GM13976 (cell line): ENCODE data around the gene PTCH1.

Experiments
- DNase-seq: peaks from one replicate; pipeline ENCODE4 v3.0.0; 2012; ENCODE audit warnings: low spot score
- in situ Hi-C: fragments of 300-500 bp; cut with MboI; formaldehyde crosslinking; loops from one replicate; pipeline ENCODE4 v1.12.0; 2022; ENCODE audit warnings: low sequenced_read_pairs, mixed read lengths, inconsistent platforms; ENCODE audit not compliant: unreplicated experiment
- TF ChIP-seq, protein P1 (sequence below): IDR thresholded peaks from 2 replicates; pipeline ENCODE4 v1.5.1; 2012; ENCODE audit warnings: borderline replicate concordance, mild to moderate bottlenecking; ENCODE audit not compliant: insufficient read depth; ENCODE audit errors: extremely low read depth, missing control alignments, control extremely low read depth

The PTCH1 gene

GRCh38 chr9:95461448-95462248, 55.1 kb downstream of the PTCH1 start:
- in situ Hi-C loops = no loop called here
- TF ChIP-seq, protein P1, sequence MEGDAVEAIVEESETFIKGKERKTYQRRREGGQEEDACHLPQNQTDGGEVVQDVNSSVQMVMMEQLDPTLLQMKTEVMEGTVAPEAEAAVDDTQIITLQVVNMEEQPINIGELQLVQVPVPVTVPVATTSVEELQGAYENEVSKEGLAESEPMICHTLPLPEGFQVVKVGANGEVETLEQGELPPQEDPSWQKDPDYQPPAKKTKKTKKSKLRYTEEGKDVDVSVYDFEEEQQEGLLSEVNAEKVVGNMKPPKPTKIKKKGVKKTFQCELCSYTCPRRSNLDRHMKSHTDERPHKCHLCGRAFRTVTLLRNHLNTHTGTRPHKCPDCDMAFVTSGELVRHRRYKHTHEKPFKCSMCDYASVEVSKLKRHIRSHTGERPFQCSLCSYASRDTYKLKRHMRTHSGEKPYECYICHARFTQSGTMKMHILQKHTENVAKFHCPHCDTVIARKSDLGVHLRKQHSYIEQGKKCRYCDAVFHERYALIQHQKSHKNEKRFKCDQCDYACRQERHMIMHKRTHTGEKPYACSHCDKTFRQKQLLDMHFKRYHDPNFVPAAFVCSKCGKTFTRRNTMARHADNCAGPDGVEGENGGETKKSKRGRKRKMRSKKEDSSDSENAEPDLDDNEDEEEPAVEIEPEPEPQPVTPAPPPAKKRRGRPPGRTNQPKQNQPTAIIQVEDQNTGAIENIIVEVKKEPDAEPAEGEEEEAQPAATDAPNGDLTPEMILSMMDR = no peak
- DNase-seq = no peak

- TF ChIP-seq, protein P1 = no peak
- DNase-seq = no peak
- in situ Hi-C loops = no loop called here
Measured at GRCh38 chr9:95460518-95461164, 56.1 kb downstream of the PTCH1 start.

- in situ Hi-C loops = no loop called here
- DNase-seq = no peak
- TF ChIP-seq, protein P1 = no peak
Measured at GRCh38 chr9:95459851-95460517, 56.8 kb downstream of the PTCH1 start.

GRCh38 chr9:95459178-95459577, 57.6 kb downstream of the PTCH1 start:
- TF ChIP-seq, protein P1 = no peak
- in situ Hi-C loops = no loop called here

DNA sequence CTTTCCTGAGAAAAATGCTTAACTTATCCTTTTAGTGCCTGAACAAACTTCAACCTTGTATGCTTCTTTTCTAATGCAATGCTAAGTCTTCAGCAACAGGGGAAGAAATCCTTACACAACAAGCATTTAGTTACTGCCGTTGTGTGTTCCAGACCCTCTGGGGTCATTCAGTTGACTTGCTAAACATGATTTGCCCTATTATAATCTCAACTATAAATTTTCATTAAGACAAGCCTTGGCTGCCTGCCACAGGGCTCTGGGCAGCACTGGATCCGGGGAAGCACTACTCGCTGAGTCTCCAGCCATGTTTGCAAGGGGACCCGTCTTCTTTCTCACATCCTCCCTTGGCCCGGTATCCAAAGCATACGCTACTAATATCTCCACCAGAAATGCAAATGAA, 58.1 kb downstream of the PTCH1 start:
- TF ChIP-seq, protein P1 = no peak
- in situ Hi-C loops = no loop called here

More at GRCh38 chr9:95459178-95459577, 57.6 kb downstream of the PTCH1 start:
- no peak for DNase-seq

DNA sequence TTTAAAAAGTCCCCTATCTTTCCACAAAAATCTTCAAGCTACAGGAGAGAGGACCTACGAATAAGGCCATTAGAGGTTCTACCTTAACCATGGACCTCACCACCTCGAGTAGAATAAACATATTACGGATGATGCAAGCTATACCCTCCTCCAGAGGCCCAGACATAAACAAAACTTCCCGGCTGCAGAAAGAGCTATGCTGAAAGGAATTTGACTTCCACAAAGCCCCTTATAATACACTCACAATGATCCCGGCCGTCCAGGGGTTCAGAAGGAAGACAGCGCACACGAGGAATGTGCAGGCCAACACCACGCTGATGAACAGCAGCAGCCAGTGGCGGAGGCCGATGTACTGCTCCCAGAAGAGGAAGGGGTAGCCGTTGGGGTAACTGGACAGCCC, 59.0 kb downstream of the PTCH1 start:
- DNase-seq = no peak
- in situ Hi-C loops = no loop called here
- TF ChIP-seq, protein P1 = no peak

More for the DNA sequence above, 58.1 kb downstream of the PTCH1 start:
- no peak for DNase-seq
